Measurements from ENCODE around the gene BSPRY.
"Not testable (repeated sequence)": the region's sequence is repeated elsewhere in the genome, so short reads cannot be mapped to it uniquely, and the experiment has no call there.

Gene BSPRY

GRCh38 chr9:113370806-113371325 lies 21.5 kb downstream of the BSPRY start:
- no peak for DNase-seq (ENCODE audit: low spot score)

- DNase-seq (ENCODE audit: low spot score), result no peak
Observed at GRCh38 chr9:113372059-113372458, 22.7 kb downstream of the BSPRY start.

GRCh38 chr9:113373256-113373655 lies 23.9 kb downstream of the BSPRY start:
- no peak for DNase-seq (ENCODE audit: low spot score)

GRCh38 chr9:113373676-113374392 lies 24.5 kb downstream of the BSPRY start:
- no peak for DNase-seq (ENCODE audit: low spot score)

- no peak for DNase-seq (ENCODE audit: low spot score)
Observed at GRCh38 chr9:113375057-113376023, 26.0 kb downstream of the BSPRY start.

- DNase-seq (ENCODE audit: low spot score), result peak; percentile 88
Observed at GRCh38 chr9:113376634-113377567, 27.6 kb downstream of the BSPRY start, which contains the start of gene HDHD3. TSS of gene HDHD3 (minus strand) at chr9:113376986. CDS start at chr9:113374354, 2,632 bp downstream.

GRCh38 chr9:113379094-113379828 lies 29.9 kb downstream of the BSPRY start:
- DNase-seq (ENCODE audit: low spot score), result not testable (repeated sequence)

GRCh38 chr9:113379829-113380210 lies 30.5 kb downstream of the BSPRY start:
- not testable (repeated sequence) for DNase-seq (ENCODE audit: low spot score)

GRCh38 chr9:113380869-113381378 lies 31.6 kb downstream of the BSPRY start:
- no peak for DNase-seq (ENCODE audit: low spot score)

- not testable (repeated sequence) for DNase-seq (ENCODE audit: low spot score)
Observed at GRCh38 chr9:113381441-113381840, 32.1 kb downstream of the BSPRY start.

GRCh38 chr9:113381909-113382411 lies 32.6 kb downstream of the BSPRY start:
- no peak for DNase-seq (ENCODE audit: low spot score)

GRCh38 chr9:113386571-113387393 lies 37.4 kb downstream of the BSPRY start:
- no peak for DNase-seq (ENCODE audit: low spot score)

- DNase-seq (ENCODE audit: low spot score), result no peak
Observed at GRCh38 chr9:113387560-113388230, 38.4 kb downstream of the BSPRY start.

- DNase-seq (ENCODE audit: low spot score), result no peak
Observed at GRCh38 chr9:113388833-113389232, 39.5 kb downstream of the BSPRY start.

- no peak for DNase-seq (ENCODE audit: low spot score)
Observed at GRCh38 chr9:113389451-113389850, 40.1 kb downstream of the BSPRY start.

- DNase-seq (ENCODE audit: low spot score), result no peak
Observed at GRCh38 chr9:113390192-113390960, 41.0 kb downstream of the BSPRY start.

GRCh38 chr9:113391917-113392316 lies 42.6 kb downstream of the BSPRY start:
- no peak for DNase-seq (ENCODE audit: low spot score)

- DNase-seq (ENCODE audit: low spot score), result no peak
Observed at GRCh38 chr9:113393281-113393680, 43.9 kb downstream of the BSPRY start.
